ENCODE measurements around the gene PEAK1. TPM values are rescaled to one million over a fixed set of nuclear protein-coding genes. Genes with fewer than 3 reads are reported as not detected.

The PEAK1 gene
- total RNA-seq, 2 donors from 2014 or later: 38.0 to 41.4 TPM

- DNase-seq (ENCODE audit: low spot score) (no peak), ATAC-seq (no peak)
- no peak overlapping the region for H3K4me3 Mint-ChIP-seq
- no peaks in the 10 kb centered on the region for H3K27me3 Mint-ChIP-seq
- H3K27ac Mint-ChIP-seq: no peak overlapping the region
- peaks cover 16 to 23% of the 10 kb centered on the region in 2 donors for H3K4me1 Mint-ChIP-seq (ENCODE audit: low read depth in 2 of 2)
- H3K9me3 Mint-ChIP-seq: no peaks in the 10 kb centered on the region
- H3K36me3 Mint-ChIP-seq: no peaks in the 10 kb centered on the region
These were observed 70.2 kb downstream of the PEAK1 start for GRCh38 chr15:77349666-77350065.

- Mint-ChIP-seq H3K9me3 (no peaks in the 10 kb centered on the region), H3K27me3 (no peaks in the 10 kb centered on the region), H3K36me3 (no peaks in the 10 kb centered on the region), H3K27ac (no peak overlapping the region), H3K4me1 (ENCODE audit: low read depth in 2 of 2) (peaks cover 9 to 15% of the 10 kb centered on the region in 2 donors), H3K4me3 (no peak overlapping the region)
- DNase-seq (ENCODE audit: low spot score) (no peak), ATAC-seq (no peak)
These were observed 71.4 kb downstream of the PEAK1 start for GRCh38 chr15:77348511-77348910.

- Mint-ChIP-seq H3K9me3 (no peaks in the 10 kb centered on the region), H3K27me3 (no peaks in the 10 kb centered on the region), H3K4me3 (no peak overlapping the region)
These were observed 72.7 kb downstream of the PEAK1 start for GRCh38 chr15:77347197-77347596.

GRCh38 chr15:77346245-77347036 is 73.5 kb downstream of the PEAK1 start:
- Mint-ChIP-seq H3K4me3 (no peak overlapping the region), H3K27ac (peak overlapping the region in 1 of 2 donors; percentile 69), H3K27me3 (no peaks in the 10 kb centered on the region), H3K9me3 (no peaks in the 10 kb centered on the region), H3K4me1 (ENCODE audit: low read depth in 2 of 2) (peaks cover 9 to 19% of the 10 kb centered on the region in 2 donors), H3K36me3 (no peaks in the 10 kb centered on the region)
- no peak for ATAC-seq
- no peak for DNase-seq (ENCODE audit: low spot score)

More at GRCh38 chr15:77347197-77347596, 72.7 kb downstream of the PEAK1 start:
- H3K27ac Mint-ChIP-seq: peak overlapping the region in 1 of 2 donors; percentile 69
- DNase-seq (ENCODE audit: low spot score) (no peak), ATAC-seq (peak in 1 of 2 donors; percentile 43)
- H3K36me3 Mint-ChIP-seq: no peaks in the 10 kb centered on the region
- H3K4me1 Mint-ChIP-seq (ENCODE audit: low read depth in 2 of 2): peaks cover 9 to 16% of the 10 kb centered on the region in 2 donors

- Mint-ChIP-seq H3K27ac (no peak overlapping the region), H3K9me3 (no peaks in the 10 kb centered on the region), H3K27me3 (no peaks in the 10 kb centered on the region), H3K4me1 (ENCODE audit: low read depth in 2 of 2) (peaks cover 9 to 13% of the 10 kb centered on the region in 2 donors), H3K4me3 (no peak overlapping the region), H3K36me3 (no peaks in the 10 kb centered on the region)
- no peak for DNase-seq (ENCODE audit: low spot score)
- no peak for ATAC-seq
These were observed 77.1 kb downstream of the PEAK1 start for GRCh38 chr15:77342807-77343206.

- Mint-ChIP-seq H3K4me1 (ENCODE audit: low read depth in 2 of 2) (peaks cover 0 to 3% of the 10 kb centered on the region in 2 donors), H3K4me3 (no peak overlapping the region), H3K27me3 (no peaks in the 10 kb centered on the region), H3K36me3 (no peaks in the 10 kb centered on the region), H3K27ac (no peak overlapping the region), H3K9me3 (no peaks in the 10 kb centered on the region)
- ATAC-seq (no peak), DNase-seq (ENCODE audit: low spot score) (no peak)
These were observed 79.7 kb downstream of the PEAK1 start for GRCh38 chr15:77340245-77340644.

GRCh38 chr15:77336006-77336405 is 83.9 kb downstream of the PEAK1 start:
- Mint-ChIP-seq H3K9me3 (no peaks in the 10 kb centered on the region), H3K27me3 (no peaks in the 10 kb centered on the region), H3K4me1 (ENCODE audit: low read depth in 2 of 2) (peaks cover 8 to 10% of the 10 kb centered on the region in 2 donors), H3K27ac (no peak overlapping the region), H3K36me3 (no peaks in the 10 kb centered on the region), H3K4me3 (no peak overlapping the region)
- ATAC-seq (no peak), DNase-seq (ENCODE audit: low spot score) (no peak)

GRCh38 chr15:77335298-77335697 is 84.6 kb downstream of the PEAK1 start:
- Mint-ChIP-seq H3K27me3 (no peaks in the 10 kb centered on the region), H3K4me1 (ENCODE audit: low read depth in 2 of 2) (peaks cover 10 to 13% of the 10 kb centered on the region in 2 donors)
- no peak for ATAC-seq

GRCh38 chr15:77333166-77333565 is 86.7 kb downstream of the PEAK1 start:
- peaks cover 10 to 19% of the 10 kb centered on the region in 2 donors for H3K4me1 Mint-ChIP-seq (ENCODE audit: low read depth in 2 of 2)
- H3K27me3 Mint-ChIP-seq: no peaks in the 10 kb centered on the region
- no peak for DNase-seq (ENCODE audit: low spot score)

More at GRCh38 chr15:77335298-77335697, 84.6 kb downstream of the PEAK1 start:
- no peak for DNase-seq (ENCODE audit: low spot score)
- Mint-ChIP-seq H3K9me3 (no peaks in the 10 kb centered on the region), H3K36me3 (no peaks in the 10 kb centered on the region), H3K27ac (no peak overlapping the region), H3K4me3 (no peak overlapping the region)

GRCh38 chr15:77329202-77329601 is 90.7 kb downstream of the PEAK1 start:
- Mint-ChIP-seq H3K36me3 (no peaks in the 10 kb centered on the region), H3K27me3 (no peaks in the 10 kb centered on the region), H3K4me3 (no peak overlapping the region), H3K9me3 (no peaks in the 10 kb centered on the region), H3K27ac (no peak overlapping the region), H3K4me1 (ENCODE audit: low read depth in 2 of 2) (peaks cover 6 to 17% of the 10 kb centered on the region in 2 donors)
- ATAC-seq (no peak), DNase-seq (ENCODE audit: low spot score) (no peak)

More at GRCh38 chr15:77333166-77333565, 86.7 kb downstream of the PEAK1 start:
- no peaks in the 10 kb centered on the region for H3K36me3 Mint-ChIP-seq
- H3K9me3 Mint-ChIP-seq: no peaks in the 10 kb centered on the region
- no peak for ATAC-seq
- no peak overlapping the region for H3K27ac Mint-ChIP-seq
- H3K4me3 Mint-ChIP-seq: no peak overlapping the region

GRCh38 chr15:77327844-77328529 is 91.9 kb downstream of the PEAK1 start:
- Mint-ChIP-seq H3K36me3 (no peaks in the 10 kb centered on the region), H3K4me3 (no peak overlapping the region), H3K27ac (no peak overlapping the region), H3K9me3 (no peaks in the 10 kb centered on the region), H3K4me1 (ENCODE audit: low read depth in 2 of 2) (peaks cover 4 to 15% of the 10 kb centered on the region in 2 donors), H3K27me3 (no peaks in the 10 kb centered on the region)
- DNase-seq (ENCODE audit: low spot score): no peak
- ATAC-seq: no peak

- H3K36me3 Mint-ChIP-seq: no peaks in the 10 kb centered on the region
- no peak for DNase-seq (ENCODE audit: low spot score)
- peaks cover 0 to 11% of the 10 kb centered on the region in 2 donors for H3K4me1 Mint-ChIP-seq (ENCODE audit: low read depth in 2 of 2)
- no peaks in the 10 kb centered on the region for H3K9me3 Mint-ChIP-seq
- ATAC-seq: no peak
- no peak overlapping the region for H3K27ac Mint-ChIP-seq
- H3K27me3 Mint-ChIP-seq: no peaks in the 10 kb centered on the region
- no peak overlapping the region for H3K4me3 Mint-ChIP-seq
These were observed 92.7 kb downstream of the PEAK1 start for GRCh38 chr15:77327168-77327567.

- Mint-ChIP-seq H3K4me1 (ENCODE audit: low read depth in 2 of 2) (peaks cover 0 to 12% of the 10 kb centered on the region in 2 donors), H3K36me3 (no peaks in the 10 kb centered on the region), H3K4me3 (no peak overlapping the region), H3K27me3 (no peaks in the 10 kb centered on the region), H3K27ac (peak overlapping the region in 1 of 2 donors; percentile 20), H3K9me3 (no peaks in the 10 kb centered on the region)
- no peak for DNase-seq (ENCODE audit: low spot score)
- no peak for ATAC-seq
These were observed 93.5 kb downstream of the PEAK1 start for GRCh38 chr15:77326366-77326765.

GRCh38 chr15:77312523-77312922 is 107.4 kb downstream of the PEAK1 start:
- Mint-ChIP-seq H3K27ac (no peak overlapping the region), H3K4me3 (no peak overlapping the region), H3K9me3 (no peaks in the 10 kb centered on the region), H3K27me3 (no peaks in the 10 kb centered on the region), H3K36me3 (no peaks in the 10 kb centered on the region), H3K4me1 (ENCODE audit: low read depth in 2 of 2) (peaks cover 11 to 13% of the 10 kb centered on the region in 2 donors)
- DNase-seq (ENCODE audit: low spot score): no peak
- ATAC-seq: no peak

Data from natural killer cell treated with Interleukin-12 subunit alpha and Interleukin-12 subunit beta and Interleukin-15 and Interleukin-18, amount 100 ng/mL, for 72 hours (primary cell).